Parathyroid adenoma (tissue), 2 donors: ENCODE results near the gene CTSL.

Experiments
- H2AFZ ChIP-seq: fragments of 300-600 bp; sonication (generic); one replicate; pipeline ENCODE4 v1.7.0; 2017; ENCODE audit warnings: antibody characterized with exemption, mild to moderate bottlenecking
- H3K27ac ChIP-seq: fragments of 300-600 bp; sonication (generic); one replicate; pipeline ENCODE4 v1.7.0; 2017
- H3K27me3 ChIP-seq: fragments of 300-600 bp; sonication (generic); one replicate; pipeline ENCODE4 v1.7.0; 2017; ENCODE audit warnings: low read length; ENCODE audit not compliant: control insufficient read depth, insufficient read depth
- H3K36me3 ChIP-seq: fragments of 300-600 bp; sonication (generic); one replicate; pipeline ENCODE4 v1.7.0; 2017; ENCODE audit warnings: low read length; ENCODE audit not compliant: control insufficient read depth, insufficient read depth
- H3K4me1 ChIP-seq: fragments of 300-600 bp; sonication (generic); one replicate; pipeline ENCODE4 v1.7.0; 2017; ENCODE audit warnings: control low read depth
- H3K4me2 ChIP-seq: fragments of 300-600 bp; sonication (generic); one replicate; pipeline ENCODE4 v1.7.0; 2017; ENCODE audit warnings: low read length
- H3K4me3 ChIP-seq: fragments of 300-600 bp; sonication (generic); one replicate; pipeline ENCODE4 v1.7.0; 2017; ENCODE audit warnings: low read depth, low read length
- H3K79me2 ChIP-seq: fragments of 300-600 bp; sonication (generic); one replicate; pipeline ENCODE4 v1.7.0; 2017; ENCODE audit warnings: control low read depth
- H3K9ac ChIP-seq: fragments of 300-600 bp; sonication (generic); one replicate; pipeline ENCODE4 v1.7.0; 2017; ENCODE audit warnings: mild to moderate bottlenecking
- H3K9me3 ChIP-seq: fragments of 300-600 bp; sonication (generic); one replicate; pipeline ENCODE4 v1.7.0; 2017; ENCODE audit warnings: low read length; ENCODE audit not compliant: control insufficient read depth
- CTCF ChIP-seq: fragments of 300-600 bp; sonication (generic); IDR thresholded peaks from one replicate; pipeline ENCODE4 v1.7.0; 2017; ENCODE audit warnings: antibody characterized with exemption, mild to moderate bottlenecking
- donor health status: primary hyperparathyroidism.

CTSL gene

GRCh38 chr9:87718231-87718630, 7.7 kb upstream of the CTSL start:
- Histone ChIP-seq H3K9ac (no peak overlapping the region), H3K9me3 (no peaks in the 10 kb centered on the region), H3K4me2 (no peak overlapping the region), H3K79me2 (no peaks in the 10 kb centered on the region), H3K4me3 (no peak overlapping the region), H3K27me3 (no peaks in the 10 kb centered on the region), H3K36me3 (no peaks in the 10 kb centered on the region), H3K4me1 (peaks cover 3% of the 10 kb centered on the region), H3K27ac (no peak overlapping the region), H2AFZ (no peak overlapping the region)
- TF ChIP-seq CTCF: no peak

- Histone ChIP-seq H3K4me1 (no peaks in the 10 kb centered on the region), H3K27me3 (no peaks in the 10 kb centered on the region), H3K79me2 (no peaks in the 10 kb centered on the region), H3K9me3 (no peaks in the 10 kb centered on the region), H3K9ac (no peak overlapping the region), H3K27ac (no peak overlapping the region), H3K4me2 (no peak overlapping the region), H3K4me3 (no peak overlapping the region), H3K36me3 (no peaks in the 10 kb centered on the region), H2AFZ (no peak overlapping the region)
- no peak for TF ChIP-seq CTCF
Observed at GRCh38 chr9:87718852-87719612, 6.9 kb upstream of the CTSL start.

- no peak for TF ChIP-seq CTCF
- H3K79me2 ChIP-seq: no peaks in the 10 kb centered on the region
Observed at GRCh38 chr9:87720173-87720572, 5.7 kb upstream of the CTSL start.

GRCh38 chr9:87722393-87723088, 3.4 kb upstream of the CTSL start:
- no peaks in the 10 kb centered on the region for H3K79me2 ChIP-seq
- H3K4me3 ChIP-seq: no peak overlapping the region
- no peaks in the 10 kb centered on the region for H3K9me3 ChIP-seq
- H3K27me3 ChIP-seq: no peaks in the 10 kb centered on the region
- H2AFZ ChIP-seq: no peak overlapping the region
- H3K4me1 ChIP-seq: no peaks in the 10 kb centered on the region
- H3K9ac ChIP-seq: no peak overlapping the region
- no peak overlapping the region for H3K4me2 ChIP-seq
- no peaks in the 10 kb centered on the region for H3K36me3 ChIP-seq
- no peak overlapping the region for H3K27ac ChIP-seq
- TF ChIP-seq CTCF: no peak

More at GRCh38 chr9:87720173-87720572, 5.7 kb upstream of the CTSL start:
- Histone ChIP-seq H3K36me3 (no peaks in the 10 kb centered on the region), H2AFZ (no peak overlapping the region), H3K9ac (no peak overlapping the region), H3K27ac (no peak overlapping the region), H3K9me3 (no peaks in the 10 kb centered on the region), H3K4me2 (no peak overlapping the region), H3K4me1 (no peaks in the 10 kb centered on the region), H3K4me3 (no peak overlapping the region), H3K27me3 (no peaks in the 10 kb centered on the region)
